Pancreas (tissue), 10 donors: ENCODE results near the gene ARFGAP3. TPM values are rescaled to one million over a fixed set of nuclear protein-coding genes. Genes with fewer than 3 reads are reported as not detected.

Experiments used
- ATAC-seq, 4 donors: fragments of 200-7000 bp; cut with Tn5 transposase; one replicate each; pipeline versions ENCODE4 v1.8.0 to v1.9.1; 2020; ENCODE audit warnings: mild to moderate bottlenecking in 4 of 4, moderate library complexity in 4 of 4
- DNase-seq, 6 donors: peaks; one replicate each; pipeline ENCODE4 v3.0.0-alpha.2; 2020
- FAIRE-seq: peaks from 2 replicates; lab custom pipeline; 2012; peaks lifted over from hg19 to GRCh38; lab: Jason Lieb, UNC
- H3K27ac ChIP-seq, 4 donors: fragments of 200-600 bp; sonication (generic); 1 replicate in 3 of 4; 2 replicates in 1 of 4; pipeline versions ENCODE4 v1.5.0 to v1.8.0; 2020
- H3K27me3 ChIP-seq, 4 donors: fragments of 200-600 bp; one replicate each; pipeline ENCODE4 v1.8.0; 2021
- H3K36me3 ChIP-seq, 3 donors: fragments of 200-600 bp; sonication (generic) in 1 of 3; one replicate each; pipeline versions ENCODE4 v1.5.0 to v1.8.0; 2020 to 2021
- H3K4me1 ChIP-seq, 3 donors: fragments of 200-600 bp; one replicate each; pipeline ENCODE4 v1.8.0; 2021
- H3K4me3 ChIP-seq, 4 donors: fragments of 200-600 bp; sonication (generic) in 2 of 4; one replicate each; pipeline versions ENCODE4 v1.5.0 to v1.8.0; 2020 to 2021
- H3K9me3 ChIP-seq, 4 donors: fragments of 200-600 bp; one replicate each; pipeline ENCODE4 v1.8.0; 2021
- WGBS, 2 donors: extraction: QIAGEN DNeasy Blood & Tissue Kit; methylation state at CpG; one replicate each; pipeline ENCODE4 v1.1.7; 2013; 5-methylcytosine and 5-hydroxymethylcytosine counted together
- intact Hi-C, 3 donors: fragments of 100-400 bp; cut with DNase I; formaldehyde crosslinking; loops; one replicate each; pipeline versions ENCODE4 v1.11.1 to v1.14.2; 2022
- polyA plus RNA-seq, 2 donors: library from polyadenylated mRNA; stranded (reverse); fragments of 200-250 nt; gene quantifications; one replicate each; pipeline ENCODE4 v1.2.3, GENCODE V29; 2013
- total RNA-seq, 6 donors: library from RNA; stranded (reverse); fragmentation: NEBNext Ultra II Directional in 4 of 6; extraction: Animal tissue kit (Norgen Biotek cat#: 25700) in 4 of 6; gene quantifications; one replicate each; pipeline versions ENCODE4 v1.2.1 to v1.2.4, GENCODE V29; 2021 to 2023
- TF ChIP-seq, protein P1 (sequence below), 4 donors: fragments of 200-600 bp; sonication (generic) in 3 of 4; IDR thresholded peaks; one replicate each; pipeline versions ENCODE4 v1.5.0 to v1.8.0; 2021; ENCODE audit warnings: antibody characterized with exemption in 4 of 4
- donor health status: healthy with polysubstance abuse.
- donor health status: DM: no; HTN: no; CAD: no; lungs with moderate emphysema.
- donor health status: DM: no; HTN: no; CAD: no.
- donor health status: control.
- donor health status: control.
- donor health status: Bipolar disorder and iron deficiency.
- donor health status: DM: yes; HTN: yes; CAD: no.
- donor health status: DM: no; HTN: no; CAD: no.
- donor health status: DM: no; HTN: no; CAD: no.
- donor health status: DM: yes; HTN: yes; CAD: no.

ARFGAP3 gene
- total and polyA plus RNA-seq, 8 donors, result 39.1 to 75.3 (median 61.1) TPM

GRCh38 chr22:42895087-42895486 is 38.0 kb upstream of the ARFGAP3 start:
- FAIRE-seq, result no peak
- H3K4me1 ChIP-seq, result peaks cover 42 to 68% (median 50%) of the 10 kb centered on the region in 3 donors

DNA sequence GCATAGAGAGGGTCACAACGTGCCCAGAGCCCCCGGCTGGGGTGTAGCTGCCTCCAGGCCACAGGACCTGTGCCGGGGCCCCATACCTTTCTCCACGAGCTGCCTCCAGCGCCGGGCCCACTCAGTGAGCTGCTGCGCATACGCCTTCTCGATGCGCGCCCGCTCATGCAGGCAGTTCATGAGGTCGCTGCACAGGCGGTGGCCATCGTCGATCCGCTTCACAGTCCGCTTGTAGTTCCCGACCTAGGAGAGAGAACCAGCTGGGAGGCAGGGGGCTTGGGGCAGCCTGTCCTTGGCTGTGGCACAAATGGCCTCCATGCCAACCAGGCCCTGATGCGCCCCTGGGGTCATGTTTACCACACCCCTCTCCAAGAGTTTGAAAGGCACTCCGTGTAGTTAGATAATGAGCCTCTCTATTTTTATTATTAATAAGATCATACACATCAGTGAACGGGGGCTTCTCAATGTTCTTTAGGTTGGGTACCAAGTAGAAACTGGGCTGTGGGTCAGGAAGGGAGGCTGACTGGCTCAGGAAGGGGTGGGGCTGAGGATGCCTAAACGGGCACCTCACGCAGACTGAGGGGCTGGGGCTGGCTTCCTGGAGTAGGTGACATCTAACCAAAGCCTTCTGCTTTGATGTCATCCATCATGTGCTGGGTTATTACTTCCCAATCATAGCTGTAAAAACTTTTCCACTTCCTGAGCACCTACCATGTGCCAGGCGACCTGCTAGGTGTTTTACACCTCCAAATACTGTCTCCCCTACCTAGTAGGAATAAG is 36.5 kb upstream of the ARFGAP3 start:
- TF ChIP-seq, protein P1, sequence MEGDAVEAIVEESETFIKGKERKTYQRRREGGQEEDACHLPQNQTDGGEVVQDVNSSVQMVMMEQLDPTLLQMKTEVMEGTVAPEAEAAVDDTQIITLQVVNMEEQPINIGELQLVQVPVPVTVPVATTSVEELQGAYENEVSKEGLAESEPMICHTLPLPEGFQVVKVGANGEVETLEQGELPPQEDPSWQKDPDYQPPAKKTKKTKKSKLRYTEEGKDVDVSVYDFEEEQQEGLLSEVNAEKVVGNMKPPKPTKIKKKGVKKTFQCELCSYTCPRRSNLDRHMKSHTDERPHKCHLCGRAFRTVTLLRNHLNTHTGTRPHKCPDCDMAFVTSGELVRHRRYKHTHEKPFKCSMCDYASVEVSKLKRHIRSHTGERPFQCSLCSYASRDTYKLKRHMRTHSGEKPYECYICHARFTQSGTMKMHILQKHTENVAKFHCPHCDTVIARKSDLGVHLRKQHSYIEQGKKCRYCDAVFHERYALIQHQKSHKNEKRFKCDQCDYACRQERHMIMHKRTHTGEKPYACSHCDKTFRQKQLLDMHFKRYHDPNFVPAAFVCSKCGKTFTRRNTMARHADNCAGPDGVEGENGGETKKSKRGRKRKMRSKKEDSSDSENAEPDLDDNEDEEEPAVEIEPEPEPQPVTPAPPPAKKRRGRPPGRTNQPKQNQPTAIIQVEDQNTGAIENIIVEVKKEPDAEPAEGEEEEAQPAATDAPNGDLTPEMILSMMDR (IDR thresholded peaks at IDR 0.05), result no peak
- Histone ChIP-seq H3K4me1 (peaks cover 46 to 78% (median 54%) of the 10 kb centered on the region in 3 donors), H3K4me3 (no peak overlapping the region), H3K36me3 (peaks cover 0 to 10% (median 0%) of the 10 kb centered on the region in 3 donors), H3K27ac (peak overlapping the region; percentile 84 to 93 (median 92)), H3K9me3 (no peaks in the 10 kb centered on the region), H3K27me3 (no peaks in the 10 kb centered on the region)
- intact Hi-C loops, result no loop called here
- WGBS, 2 donors, result 69 to 70% methylated on average over 25 of the region's 25 CpGs
- ATAC-seq, result no peak
- no peak for FAIRE-seq
- DNase-seq, result peak in 4 of 6 donors; percentile 50 to 86 (median 68)

More at GRCh38 chr22:42895087-42895486, 38.0 kb upstream of the ARFGAP3 start:
- intact Hi-C loops, result no loop called here
- H3K27me3 ChIP-seq, result no peaks in the 10 kb centered on the region
- ATAC-seq (no peak), DNase-seq (no peak)
- TF ChIP-seq, protein P1 (IDR thresholded peaks at IDR 0.05), result no peak
- H3K9me3 ChIP-seq, result no peaks in the 10 kb centered on the region
- H3K4me3 ChIP-seq, result no peak overlapping the region
- 36 to 46% methylated on average over 7 of the region's 7 CpGs for WGBS, 2 donors
- peaks cover 0 to 6% (median 0%) of the 10 kb centered on the region in 3 donors for H3K36me3 ChIP-seq
- H3K27ac ChIP-seq, result peak overlapping the region; percentile 39 to 93 (median 67)

DNA sequence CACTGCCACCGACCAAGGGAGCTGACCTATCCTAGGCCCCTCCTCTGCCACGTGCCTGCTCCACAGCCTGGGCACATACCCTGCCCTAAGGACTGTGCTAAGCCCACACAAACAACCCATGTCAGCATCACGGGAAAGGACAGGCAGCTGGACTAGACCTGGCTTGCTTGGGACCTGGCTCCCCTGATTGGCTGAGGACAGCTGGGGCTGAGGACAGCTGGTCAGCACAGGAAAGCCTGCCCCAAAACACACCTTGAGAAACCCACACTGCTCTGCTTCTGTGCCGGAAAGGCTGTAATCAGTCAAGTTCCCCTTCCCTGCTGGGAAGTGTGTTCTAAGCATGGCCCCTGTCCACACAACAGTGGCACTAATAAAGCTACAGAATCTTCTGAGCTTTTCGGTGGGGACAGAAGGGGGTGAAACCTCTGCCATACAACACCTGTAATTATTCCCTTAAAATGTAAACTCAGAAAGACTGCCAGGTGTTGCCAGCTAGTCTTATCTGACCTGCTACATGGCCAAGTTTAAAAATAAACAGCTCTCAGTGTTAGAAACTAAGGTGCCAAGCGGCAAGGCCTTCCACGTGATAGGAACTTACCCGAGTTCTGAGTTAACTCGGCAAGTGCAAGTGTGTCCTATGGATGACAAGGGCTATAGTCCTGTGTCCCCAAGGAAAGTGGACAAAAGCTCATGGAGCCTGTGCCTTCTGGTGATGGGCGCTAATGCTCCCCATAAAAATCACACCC is 35.7 kb upstream of the ARFGAP3 start:
- WGBS, 2 donors, result 15 to 18% methylated on average over 10 of the region's 10 CpGs
- no peaks in the 10 kb centered on the region for H3K27me3 ChIP-seq
- DNase-seq (peak in 5 of 6 donors; percentile 79 to 91 (median 87)), FAIRE-seq (no peak), ATAC-seq (peak; percentile 67 to 81 (median 74))
- peaks cover 54 to 80% (median 60%) of the 10 kb centered on the region in 3 donors for H3K4me1 ChIP-seq
- peaks cover 0 to 10% (median 0%) of the 10 kb centered on the region in 3 donors for H3K36me3 ChIP-seq
- TF ChIP-seq, protein P1 (IDR thresholded peaks at IDR 0.05), result no peak
- H3K4me3 ChIP-seq, result no peak overlapping the region
- H3K9me3 ChIP-seq, result no peaks in the 10 kb centered on the region
- intact Hi-C loops, result no loop called here
- H3K27ac ChIP-seq, result peak overlapping the region; percentile 84 to 93 (median 92)

GRCh38 chr22:42892156-42892555 is 35.1 kb upstream of the ARFGAP3 start:
- TF ChIP-seq, protein P1 (IDR thresholded peaks at IDR 0.05), result no peak
- DNase-seq (peak in 1 of 6 donors; percentile 62), ATAC-seq (peak; percentile 12 to 23 (median 18)), FAIRE-seq (no peak)
- H3K27ac ChIP-seq, result peak overlapping the region; percentile 84 to 93 (median 92)
- H3K4me1 ChIP-seq, result peaks cover 59 to 84% (median 65%) of the 10 kb centered on the region in 3 donors
- H3K4me3 ChIP-seq, result peak overlapping the region in 1 of 4 donors; percentile 17
- no peaks in the 10 kb centered on the region for H3K27me3 ChIP-seq
- intact Hi-C loops, result no loop called here
- H3K9me3 ChIP-seq, result no peaks in the 10 kb centered on the region
- peaks cover 0 to 10% (median 0%) of the 10 kb centered on the region in 3 donors for H3K36me3 ChIP-seq
- WGBS, 2 donors, result 36 to 37% methylated on average over 9 of the region's 9 CpGs
